Keratinocyte (primary cell): Measurements from ENCODE around the gene GPR157.
A peak's percentile ranks its signal among the peaks of the same experiment; 100 is the strongest.

Source experiments
- EZH2 ChIP-seq: IDR thresholded peaks from one replicate; pipeline ENCODE4 v1.6.1; 2012; ENCODE audit warnings: inconsistent platforms, mild to moderate bottlenecking, low read length, moderate library complexity
- TF ChIP-seq, protein P1 (sequence below), 3 experiments: IDR thresholded peaks in 1 of 3; conservative IDR thresholded peaks in 1 of 3; optimal IDR thresholded peaks in 1 of 3; 2 replicates in 2 of 3; 3 replicates in 1 of 3; pipeline versions ENCODE3 to v1.5.1; 2011; ENCODE audit warnings: low read length in 3 of 3, mild to moderate bottlenecking in 3 of 3, moderate library complexity in 2 of 3, control low read depth in 1 of 3, inconsistent platforms in 1 of 3; ENCODE audit not compliant: insufficient read depth in 2 of 3; ENCODE audit errors: extremely low read depth in 1 of 3

DNA sequence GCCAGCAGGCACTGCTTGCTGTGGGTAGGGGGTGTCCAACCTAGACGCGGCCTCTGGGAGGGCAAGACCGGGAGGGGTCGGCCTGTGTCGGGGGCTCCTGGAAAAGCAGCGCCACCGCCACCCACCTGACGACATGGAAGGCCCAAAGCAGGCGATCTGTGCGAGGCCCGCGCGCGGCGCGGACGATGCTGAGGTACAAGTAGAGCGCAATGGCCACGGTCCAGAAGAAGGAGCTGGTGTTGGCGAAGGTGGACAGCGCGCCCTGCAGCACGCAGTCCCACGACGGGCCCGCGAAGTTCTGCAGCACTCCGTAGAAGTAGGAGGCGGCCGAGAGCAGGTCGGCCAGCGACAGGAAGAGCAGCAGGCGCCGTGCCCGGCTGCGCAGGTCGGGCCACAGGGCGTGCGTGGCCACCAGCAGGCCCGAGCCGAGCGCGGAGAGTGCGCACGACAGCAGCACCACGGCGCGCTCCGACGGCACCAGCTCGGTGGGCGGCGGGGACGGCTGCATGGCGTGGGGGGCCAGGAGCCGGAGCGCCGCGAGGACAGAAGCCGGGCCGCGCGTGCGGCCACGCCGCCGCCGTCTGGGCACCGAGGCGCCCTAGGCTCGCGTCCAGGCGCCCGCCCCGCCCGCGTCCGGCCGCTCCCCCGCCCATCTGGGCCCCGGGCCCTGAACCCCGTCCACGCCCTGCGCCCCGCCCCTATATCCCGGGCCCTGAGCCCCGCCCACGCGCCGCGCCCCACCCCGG is at the start of gene GPR157:
- no peak for TF ChIP-seq EZH2
- TF ChIP-seq, protein P1, sequence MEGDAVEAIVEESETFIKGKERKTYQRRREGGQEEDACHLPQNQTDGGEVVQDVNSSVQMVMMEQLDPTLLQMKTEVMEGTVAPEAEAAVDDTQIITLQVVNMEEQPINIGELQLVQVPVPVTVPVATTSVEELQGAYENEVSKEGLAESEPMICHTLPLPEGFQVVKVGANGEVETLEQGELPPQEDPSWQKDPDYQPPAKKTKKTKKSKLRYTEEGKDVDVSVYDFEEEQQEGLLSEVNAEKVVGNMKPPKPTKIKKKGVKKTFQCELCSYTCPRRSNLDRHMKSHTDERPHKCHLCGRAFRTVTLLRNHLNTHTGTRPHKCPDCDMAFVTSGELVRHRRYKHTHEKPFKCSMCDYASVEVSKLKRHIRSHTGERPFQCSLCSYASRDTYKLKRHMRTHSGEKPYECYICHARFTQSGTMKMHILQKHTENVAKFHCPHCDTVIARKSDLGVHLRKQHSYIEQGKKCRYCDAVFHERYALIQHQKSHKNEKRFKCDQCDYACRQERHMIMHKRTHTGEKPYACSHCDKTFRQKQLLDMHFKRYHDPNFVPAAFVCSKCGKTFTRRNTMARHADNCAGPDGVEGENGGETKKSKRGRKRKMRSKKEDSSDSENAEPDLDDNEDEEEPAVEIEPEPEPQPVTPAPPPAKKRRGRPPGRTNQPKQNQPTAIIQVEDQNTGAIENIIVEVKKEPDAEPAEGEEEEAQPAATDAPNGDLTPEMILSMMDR (optimal IDR thresholded peaks at IDR 0.05 in 1 of 3, IDR thresholded peaks at IDR 0.05 in 1 of 3, conservative IDR thresholded peaks at IDR 0.05 in 1 of 3; ENCODE audit: extremely low read depth in 1 of 3, insufficient read depth in 2 of 3, low read length in 3 of 3) = peak in 2 of 3 experiments; percentile 29 to 39
